Mucosa of rectum (tissue), 2 donors: ENCODE data around the gene FAM131C.

Experiments used
- H3K27ac ChIP-seq, 2 donors: one replicate each; pipeline ENCODE4 v1.7.0; 2013; ENCODE audit warnings: inconsistent platforms in 2 of 2, low read depth in 2 of 2, low read length in 2 of 2
- H3K27me3 ChIP-seq, 2 donors: one replicate each; pipeline ENCODE4 v1.7.0; 2013; ENCODE audit warnings: low read length in 2 of 2; ENCODE audit not compliant: control insufficient read depth in 2 of 2, insufficient read depth in 2 of 2
- H3K36me3 ChIP-seq, 2 donors: one replicate each; pipeline ENCODE4 v1.7.0; 2013; ENCODE audit warnings: low read length in 2 of 2; ENCODE audit not compliant: control insufficient read depth in 2 of 2, insufficient read depth in 2 of 2
- H3K4me1 ChIP-seq, 2 donors: one replicate each; pipeline ENCODE4 v1.7.0; 2013; ENCODE audit warnings: low read length in 2 of 2, mild to moderate bottlenecking in 1 of 2; ENCODE audit not compliant: control insufficient read depth in 2 of 2, insufficient read depth in 2 of 2
- H3K4me3 ChIP-seq, 2 donors: one replicate each; pipeline ENCODE4 v1.7.0; 2013; ENCODE audit warnings: low read length in 2 of 2
- H3K9ac ChIP-seq, 2 donors: one replicate each; pipeline ENCODE4 v1.7.0; 2013; ENCODE audit warnings: low read length in 2 of 2, low read depth in 1 of 2, mild to moderate bottlenecking in 1 of 2
- H3K9me3 ChIP-seq, 2 donors: one replicate each; pipeline ENCODE4 v1.7.0; 2013; ENCODE audit warnings: low read length in 2 of 2; ENCODE audit not compliant: control insufficient read depth in 2 of 2
- donor health status: healthy.
- donor health status: Normal muscosa, but diverticular disease.

FAM131C gene

GRCh38 chr1:16077406-16078245 is 4.2 kb upstream of the FAM131C start:
- Histone ChIP-seq H3K4me3 (no peak overlapping the region), H3K4me1 (peaks cover 10 to 12% of the 10 kb centered on the region in 2 donors), H3K27me3 (peaks cover 0 to 2% of the 10 kb centered on the region in 2 donors), H3K27ac (no peak overlapping the region), H3K9me3 (no peaks in the 10 kb centered on the region), H3K36me3 (no peaks in the 10 kb centered on the region), H3K9ac (no peak overlapping the region)

- no peaks in the 10 kb centered on the region for H3K36me3 ChIP-seq
- peaks cover 0 to 2% of the 10 kb centered on the region in 2 donors for H3K27me3 ChIP-seq
- no peaks in the 10 kb centered on the region for H3K9me3 ChIP-seq
- H3K9ac ChIP-seq = no peak overlapping the region
- no peak overlapping the region for H3K27ac ChIP-seq
- peaks cover 8 to 12% of the 10 kb centered on the region in 2 donors for H3K4me1 ChIP-seq
- no peak overlapping the region for H3K4me3 ChIP-seq
These were observed 3.4 kb upstream of the FAM131C start for GRCh38 chr1:16076865-16077238.

- no peak overlapping the region for H3K9ac ChIP-seq
- H3K27me3 ChIP-seq = peaks cover 0 to 2% of the 10 kb centered on the region in 2 donors
- H3K4me1 ChIP-seq = peaks cover 8 to 12% of the 10 kb centered on the region in 2 donors
- no peaks in the 10 kb centered on the region for H3K36me3 ChIP-seq
- no peak overlapping the region for H3K4me3 ChIP-seq
- no peak overlapping the region for H3K27ac ChIP-seq
- H3K9me3 ChIP-seq = no peaks in the 10 kb centered on the region
These were observed 2.8 kb upstream of the FAM131C start for GRCh38 chr1:16076031-16076864.

GRCh38 chr1:16075337-16076030 is 2.0 kb upstream of the FAM131C start:
- no peak overlapping the region for H3K4me3 ChIP-seq
- peaks cover 0 to 2% of the 10 kb centered on the region in 2 donors for H3K27me3 ChIP-seq
- no peaks in the 10 kb centered on the region for H3K36me3 ChIP-seq
- no peaks in the 10 kb centered on the region for H3K9me3 ChIP-seq
- peaks cover 8 to 12% of the 10 kb centered on the region in 2 donors for H3K4me1 ChIP-seq
- no peak overlapping the region for H3K27ac ChIP-seq
- no peak overlapping the region for H3K9ac ChIP-seq

- Histone ChIP-seq H3K27ac (no peak overlapping the region), H3K36me3 (no peaks in the 10 kb centered on the region), H3K4me3 (no peak overlapping the region), H3K27me3 (peaks cover 0 to 2% of the 10 kb centered on the region in 2 donors), H3K9me3 (no peaks in the 10 kb centered on the region), H3K9ac (no peak overlapping the region), H3K4me1 (peaks cover 7 to 9% of the 10 kb centered on the region in 2 donors)
These were observed 766 bp upstream of the FAM131C start for GRCh38 chr1:16074217-16074616.

- peak overlapping the region in 1 of 2 donors; percentile 52 for H3K4me3 ChIP-seq
- peaks cover 0 to 2% of the 10 kb centered on the region in 2 donors for H3K27me3 ChIP-seq
- H3K27ac ChIP-seq = no peak overlapping the region
- peaks cover 3 to 10% of the 10 kb centered on the region in 2 donors for H3K4me1 ChIP-seq
- H3K36me3 ChIP-seq = no peaks in the 10 kb centered on the region
- no peaks in the 10 kb centered on the region for H3K9me3 ChIP-seq
- peak overlapping the region in 1 of 2 donors; percentile 56 for H3K9ac ChIP-seq
These were observed 601 bp downstream of the FAM131C start for GRCh38 chr1:16072616-16073484.

- no peak overlapping the region for H3K4me3 ChIP-seq
- H3K36me3 ChIP-seq = no peaks in the 10 kb centered on the region
- peaks cover 6 to 13% of the 10 kb centered on the region in 2 donors for H3K4me1 ChIP-seq
- H3K9me3 ChIP-seq = no peaks in the 10 kb centered on the region
- H3K9ac ChIP-seq = no peak overlapping the region
- peaks cover 0 to 2% of the 10 kb centered on the region in 2 donors for H3K27me3 ChIP-seq
- no peak overlapping the region for H3K27ac ChIP-seq
These were observed 1.4 kb downstream of the FAM131C start for GRCh38 chr1:16072095-16072494.

- peaks cover 0 to 2% of the 10 kb centered on the region in 2 donors for H3K27me3 ChIP-seq
- H3K36me3 ChIP-seq = no peaks in the 10 kb centered on the region
- peaks cover 6 to 13% of the 10 kb centered on the region in 2 donors for H3K4me1 ChIP-seq
- H3K9me3 ChIP-seq = no peaks in the 10 kb centered on the region
- H3K27ac ChIP-seq = no peak overlapping the region
- H3K4me3 ChIP-seq = no peak overlapping the region
- H3K9ac ChIP-seq = no peak overlapping the region
These were observed 1.8 kb downstream of the FAM131C start for GRCh38 chr1:16071614-16072013.

- Histone ChIP-seq H3K27ac (no peak overlapping the region), H3K9me3 (no peaks in the 10 kb centered on the region), H3K9ac (no peak overlapping the region), H3K27me3 (peaks cover 0 to 2% of the 10 kb centered on the region in 2 donors), H3K4me3 (no peak overlapping the region), H3K36me3 (no peaks in the 10 kb centered on the region), H3K4me1 (peaks cover 6 to 13% of the 10 kb centered on the region in 2 donors)
These were observed 2.7 kb downstream of the FAM131C start for GRCh38 chr1:16070640-16071355.
